Colonic mucosa (tissue), 4 donors: ENCODE results near the gene ARL14EPL. TPM values are rescaled to one million over a fixed set of nuclear protein-coding genes. Genes with fewer than 3 reads are reported as not detected.
A peak's percentile ranks its signal among the peaks of the same experiment; 100 is the strongest.

Experiments used
- DNase-seq: peaks from one replicate; pipeline ENCODE4 v3.0.0-alpha.2; 2020
- H3K27ac ChIP-seq: fragments of 200-600 bp; one replicate; pipeline ENCODE4 v1.8.0; 2021
- H3K27me3 ChIP-seq: fragments of 200-600 bp; one replicate; pipeline ENCODE4 v1.8.0; 2021
- H3K36me3 ChIP-seq: fragments of 200-600 bp; one replicate; pipeline ENCODE4 v1.8.0; 2021
- H3K4me1 ChIP-seq: fragments of 200-600 bp; one replicate; pipeline ENCODE4 v1.8.0; 2021; ENCODE audit warnings: mild to moderate bottlenecking
- H3K4me3 ChIP-seq: fragments of 200-600 bp; one replicate; pipeline ENCODE4 v1.8.0; 2021
- H3K9ac ChIP-seq, 2 donors: one replicate each; pipeline ENCODE4 v1.7.0; 2013; ENCODE audit warnings: control low read depth in 2 of 2, low read depth in 2 of 2, low read length in 2 of 2
- H3K9me3 ChIP-seq: fragments of 200-600 bp; one replicate; pipeline ENCODE4 v1.8.0; 2021
- intact Hi-C: fragments of 100-400 bp; cut with DNase I; formaldehyde crosslinking; loops from one replicate; pipeline ENCODE4 v1.14.1; 2022
- total RNA-seq, 2 donors: library from RNA; stranded (reverse); fragmentation: NEBNext Ultra II Directional in 1 of 2; extraction: Animal tissue kit (Norgen Biotek cat#: 25700) in 1 of 2; gene quantifications; one replicate each; pipeline ENCODE4 v1.2.1, GENCODE V29; 2021
- TF ChIP-seq, protein P1 (sequence below): fragments of 200-600 bp; IDR thresholded peaks from one replicate; pipeline ENCODE4 v1.8.0; 2022; ENCODE audit warnings: antibody characterized with exemption, mild to moderate bottlenecking
- donor health status: healthy.
- donor health status: DM: no; HTN: no; CAD: no.
- donor health status: DM: no; HTN: no; CAD: no.

The ARL14EPL gene
- total RNA-seq, 2 donors from 2014 or later = not detected

GRCh38 chr5:116063950-116064349 is 31.7 kb downstream of the ARL14EPL start:
- H3K9ac ChIP-seq = no peak overlapping the region
- H3K27ac ChIP-seq = no peak overlapping the region
- no peaks in the 10 kb centered on the region for H3K27me3 ChIP-seq
- intact Hi-C loops = loop anchor here (10.0 kb wide), 1 partner anchor 229 kb away; no protein-coding TSS in a partner anchor
- H3K4me1 ChIP-seq = no peaks in the 10 kb centered on the region
- H3K9me3 ChIP-seq = no peaks in the 10 kb centered on the region
- TF ChIP-seq, protein P1, sequence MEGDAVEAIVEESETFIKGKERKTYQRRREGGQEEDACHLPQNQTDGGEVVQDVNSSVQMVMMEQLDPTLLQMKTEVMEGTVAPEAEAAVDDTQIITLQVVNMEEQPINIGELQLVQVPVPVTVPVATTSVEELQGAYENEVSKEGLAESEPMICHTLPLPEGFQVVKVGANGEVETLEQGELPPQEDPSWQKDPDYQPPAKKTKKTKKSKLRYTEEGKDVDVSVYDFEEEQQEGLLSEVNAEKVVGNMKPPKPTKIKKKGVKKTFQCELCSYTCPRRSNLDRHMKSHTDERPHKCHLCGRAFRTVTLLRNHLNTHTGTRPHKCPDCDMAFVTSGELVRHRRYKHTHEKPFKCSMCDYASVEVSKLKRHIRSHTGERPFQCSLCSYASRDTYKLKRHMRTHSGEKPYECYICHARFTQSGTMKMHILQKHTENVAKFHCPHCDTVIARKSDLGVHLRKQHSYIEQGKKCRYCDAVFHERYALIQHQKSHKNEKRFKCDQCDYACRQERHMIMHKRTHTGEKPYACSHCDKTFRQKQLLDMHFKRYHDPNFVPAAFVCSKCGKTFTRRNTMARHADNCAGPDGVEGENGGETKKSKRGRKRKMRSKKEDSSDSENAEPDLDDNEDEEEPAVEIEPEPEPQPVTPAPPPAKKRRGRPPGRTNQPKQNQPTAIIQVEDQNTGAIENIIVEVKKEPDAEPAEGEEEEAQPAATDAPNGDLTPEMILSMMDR = no peak
- no peak for DNase-seq
- no peaks in the 10 kb centered on the region for H3K36me3 ChIP-seq
- H3K4me3 ChIP-seq = no peak overlapping the region

GRCh38 chr5:116068028-116068632 is 35.9 kb downstream of the ARL14EPL start:
- Histone ChIP-seq H3K9me3 (no peaks in the 10 kb centered on the region), H3K9ac (no peak overlapping the region), H3K36me3 (no peaks in the 10 kb centered on the region), H3K4me3 (no peak overlapping the region), H3K4me1 (no peaks in the 10 kb centered on the region), H3K27me3 (no peaks in the 10 kb centered on the region), H3K27ac (no peak overlapping the region)
- intact Hi-C loops = loop anchor here (2.0 to 10.0 kb wide), 2 partner anchors 233 to 433 kb away; no protein-coding TSS in a partner anchor
- peak; percentile 44 for DNase-seq
- TF ChIP-seq, protein P1 = peak; percentile 87

DNA sequence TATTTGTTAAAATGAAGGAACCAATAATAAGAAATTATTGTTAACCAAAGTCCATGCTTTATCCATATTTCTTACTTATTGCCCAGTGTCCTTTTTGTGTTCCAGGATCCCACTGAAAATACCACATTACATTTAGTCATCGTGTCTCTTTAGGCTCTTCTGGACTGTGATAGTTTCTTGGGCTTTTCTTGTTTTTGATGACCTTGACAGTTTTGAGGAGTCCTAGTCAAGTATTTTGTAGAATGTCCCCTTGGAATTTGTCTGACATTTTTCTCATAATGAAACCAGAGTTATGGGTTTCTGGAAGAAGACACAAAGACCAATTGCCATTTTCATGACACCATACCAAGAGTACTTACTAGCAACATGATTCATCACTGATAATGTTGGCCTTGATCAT is 38.9 kb downstream of the ARL14EPL start:
- H3K27me3 ChIP-seq = no peaks in the 10 kb centered on the region
- no peak overlapping the region for H3K4me3 ChIP-seq
- no peak overlapping the region for H3K9ac ChIP-seq
- intact Hi-C loops = no loop called here
- H3K9me3 ChIP-seq = no peaks in the 10 kb centered on the region
- no peaks in the 10 kb centered on the region for H3K4me1 ChIP-seq
- DNase-seq = no peak
- no peaks in the 10 kb centered on the region for H3K36me3 ChIP-seq
- H3K27ac ChIP-seq = no peak overlapping the region
- TF ChIP-seq, protein P1 = no peak

GRCh38 chr5:116075191-116075831 is 43.0 kb downstream of the ARL14EPL start:
- Histone ChIP-seq H3K36me3 (no peaks in the 10 kb centered on the region), H3K9ac (no peak overlapping the region), H3K9me3 (no peaks in the 10 kb centered on the region), H3K4me3 (no peak overlapping the region), H3K27ac (no peak overlapping the region), H3K27me3 (no peaks in the 10 kb centered on the region), H3K4me1 (no peaks in the 10 kb centered on the region)
- DNase-seq = no peak
- TF ChIP-seq, protein P1 = no peak
- intact Hi-C loops = no loop called here

- H3K4me3 ChIP-seq = no peak overlapping the region
- no peaks in the 10 kb centered on the region for H3K36me3 ChIP-seq
- TF ChIP-seq, protein P1 = no peak
- H3K4me1 ChIP-seq = no peaks in the 10 kb centered on the region
- H3K9me3 ChIP-seq = no peaks in the 10 kb centered on the region
- no peaks in the 10 kb centered on the region for H3K27me3 ChIP-seq
- H3K9ac ChIP-seq = no peak overlapping the region
- intact Hi-C loops = no loop called here
- DNase-seq = no peak
- H3K27ac ChIP-seq = no peak overlapping the region
Measured at GRCh38 chr5:116076496-116076895, 44.2 kb downstream of the ARL14EPL start.
